Measurements from ENCODE around the gene BRME1. TPM values are rescaled to one million over a fixed set of nuclear protein-coding genes. Genes with fewer than 3 reads are reported as not detected.
A peak's percentile ranks its signal among the peaks of the same experiment; 100 is the strongest.

The BRME1 gene
- total RNA-seq, 1 experiment from 2014 or later = 17.4 TPM

- H3K4me3 Mint-ChIP-seq (ENCODE audit: unreplicated experiment) = peak overlapping the region; percentile 86
- H3K4me3 ChIP-seq (ENCODE audit: low read depth, low read length) = peak overlapping the region; percentile 81
- DNase-seq = peak in 1 of 2 experiments; percentile 66
- H3K36me3 Mint-ChIP-seq (ENCODE audit: insufficient read depth, unreplicated experiment) = peaks cover 50% of the 10 kb centered on the region
- ChIA-PET CTCF (interaction anchor here (0.6 kb wide), 1 partner anchor 46 kb away, joined by 5 read pairs; no protein-coding TSS in a partner anchor), POLR2A (interaction anchor here (0.5 to 0.7 kb wide), 3 partner anchors 19 to 393 kb away, joined by 3 to 7 read pairs (median 3); partner anchors contain the start of gene ZSWIM4)
- no peaks in the 10 kb centered on the region for H3K36me3 ChIP-seq (ENCODE audit: control insufficient read depth, insufficient read depth, low read length)
- no peaks in the 10 kb centered on the region for H3K27me3 Mint-ChIP-seq (ENCODE audit: insufficient read depth, unreplicated experiment)
- H3K9me3 ChIP-seq = no peaks in the 10 kb centered on the region
- intact Hi-C loops (cut with micrococcal nuclease; ENCODE audit: unreplicated experiment) = loop anchor here (10.0 kb wide), 1 partner anchor 49 kb away; the partner anchor contains the start of gene ZSWIM4
- BruUV-seq (replicated peaks) = TSS peak; percentile 65
- peaks cover 49% of the 10 kb centered on the region for H3K4me1 ChIP-seq
- TF ChIP-seq, protein P1, sequence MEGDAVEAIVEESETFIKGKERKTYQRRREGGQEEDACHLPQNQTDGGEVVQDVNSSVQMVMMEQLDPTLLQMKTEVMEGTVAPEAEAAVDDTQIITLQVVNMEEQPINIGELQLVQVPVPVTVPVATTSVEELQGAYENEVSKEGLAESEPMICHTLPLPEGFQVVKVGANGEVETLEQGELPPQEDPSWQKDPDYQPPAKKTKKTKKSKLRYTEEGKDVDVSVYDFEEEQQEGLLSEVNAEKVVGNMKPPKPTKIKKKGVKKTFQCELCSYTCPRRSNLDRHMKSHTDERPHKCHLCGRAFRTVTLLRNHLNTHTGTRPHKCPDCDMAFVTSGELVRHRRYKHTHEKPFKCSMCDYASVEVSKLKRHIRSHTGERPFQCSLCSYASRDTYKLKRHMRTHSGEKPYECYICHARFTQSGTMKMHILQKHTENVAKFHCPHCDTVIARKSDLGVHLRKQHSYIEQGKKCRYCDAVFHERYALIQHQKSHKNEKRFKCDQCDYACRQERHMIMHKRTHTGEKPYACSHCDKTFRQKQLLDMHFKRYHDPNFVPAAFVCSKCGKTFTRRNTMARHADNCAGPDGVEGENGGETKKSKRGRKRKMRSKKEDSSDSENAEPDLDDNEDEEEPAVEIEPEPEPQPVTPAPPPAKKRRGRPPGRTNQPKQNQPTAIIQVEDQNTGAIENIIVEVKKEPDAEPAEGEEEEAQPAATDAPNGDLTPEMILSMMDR (IDR thresholded peaks at IDR 0.05; ENCODE audit: insufficient read depth in 1 of 2, low read depth in 1 of 2, low read length in 1 of 2, severe bottlenecking in 1 of 2, unreplicated experiment in 1 of 2) = no peak
- no peaks in the 10 kb centered on the region for H3K9me3 Mint-ChIP-seq (ENCODE audit: unreplicated experiment)
- H3K27ac Mint-ChIP-seq (ENCODE audit: unreplicated experiment) = peak overlapping the region; percentile 93
- H3K27me3 ChIP-seq (replicated peaks; ENCODE audit: control insufficient read depth, insufficient read depth, low read length) = no peaks in the 10 kb centered on the region
- peaks cover 29% of the 10 kb centered on the region for H3K4me1 Mint-ChIP-seq (ENCODE audit: low read depth, unreplicated experiment)
Measured at GRCh38 chr19:13843104-13843921, 62.6 kb downstream of the BRME1 start.

- TF ChIP-seq, protein P1 (IDR thresholded peaks at IDR 0.05; ENCODE audit: insufficient read depth in 1 of 2, low read depth in 1 of 2, low read length in 1 of 2, severe bottlenecking in 1 of 2, unreplicated experiment in 1 of 2) = peak in 1 of 2 experiments; percentile 20
- POLR2A ChIA-PET = no interaction called here
- CTCF ChIA-PET = interaction anchor here (0.8 kb wide), 1 partner anchor 20 kb away, joined by 4 read pairs; no protein-coding TSS in a partner anchor
- Mint-ChIP-seq H3K27ac (ENCODE audit: unreplicated experiment) (peak overlapping the region; percentile 93), H3K4me1 (ENCODE audit: low read depth, unreplicated experiment) (peaks cover 29% of the 10 kb centered on the region), H3K4me3 (ENCODE audit: unreplicated experiment) (peak overlapping the region; percentile 86), H3K36me3 (ENCODE audit: insufficient read depth, unreplicated experiment) (peaks cover 51% of the 10 kb centered on the region), H3K27me3 (ENCODE audit: insufficient read depth, unreplicated experiment) (no peaks in the 10 kb centered on the region), H3K9me3 (ENCODE audit: unreplicated experiment) (no peaks in the 10 kb centered on the region)
- no TSS peak for BruUV-seq (replicated peaks)
- no peaks in the 10 kb centered on the region for H3K27me3 ChIP-seq (replicated peaks; ENCODE audit: control insufficient read depth, insufficient read depth, low read length)
- H3K36me3 ChIP-seq (ENCODE audit: control insufficient read depth, insufficient read depth, low read length) = no peaks in the 10 kb centered on the region
- peaks cover 49% of the 10 kb centered on the region for H3K4me1 ChIP-seq
- H3K4me3 ChIP-seq (ENCODE audit: low read depth, low read length) = peak overlapping the region; percentile 81
- no peaks in the 10 kb centered on the region for H3K9me3 ChIP-seq
- peak; percentile 70 to 80 for DNase-seq
- intact Hi-C loops (cut with micrococcal nuclease; ENCODE audit: unreplicated experiment) = loop anchor here (10.0 kb wide), 1 partner anchor 48 kb away; the partner anchor contains the start of gene ZSWIM4
Measured at GRCh38 chr19:13842291-13843103, 63.4 kb downstream of the BRME1 start.

- CTCF ChIA-PET = interaction anchor here (0.8 kb wide), 1 partner anchor 20 kb away, joined by 4 read pairs; no protein-coding TSS in a partner anchor
- H3K4me1 ChIP-seq = peaks cover 48% of the 10 kb centered on the region
- Mint-ChIP-seq H3K36me3 (ENCODE audit: insufficient read depth, unreplicated experiment) (peaks cover 51% of the 10 kb centered on the region), H3K4me3 (ENCODE audit: unreplicated experiment) (peak overlapping the region; percentile 86), H3K4me1 (ENCODE audit: low read depth, unreplicated experiment) (peaks cover 29% of the 10 kb centered on the region), H3K9me3 (ENCODE audit: unreplicated experiment) (no peaks in the 10 kb centered on the region), H3K27ac (ENCODE audit: unreplicated experiment) (peak overlapping the region; percentile 82), H3K27me3 (ENCODE audit: insufficient read depth, unreplicated experiment) (no peaks in the 10 kb centered on the region)
- intact Hi-C loops (cut with micrococcal nuclease; ENCODE audit: unreplicated experiment) = loop anchor here (10.0 kb wide), 1 partner anchor 47 kb away; the partner anchor contains the start of gene ZSWIM4
- no peaks in the 10 kb centered on the region for H3K27me3 ChIP-seq (replicated peaks; ENCODE audit: control insufficient read depth, insufficient read depth, low read length)
- TF ChIP-seq, protein P1 (IDR thresholded peaks at IDR 0.05; ENCODE audit: insufficient read depth in 1 of 2, low read depth in 1 of 2, low read length in 1 of 2, severe bottlenecking in 1 of 2, unreplicated experiment in 1 of 2) = no peak
- H3K36me3 ChIP-seq (ENCODE audit: control insufficient read depth, insufficient read depth, low read length) = no peaks in the 10 kb centered on the region
- no peak for DNase-seq
- POLR2A ChIA-PET = interaction anchor here (0.7 kb wide), 1 partner anchor 20 kb away, joined by 5 read pairs; no protein-coding TSS in a partner anchor
- peak overlapping the region; percentile 81 for H3K4me3 ChIP-seq (ENCODE audit: low read depth, low read length)
- H3K9me3 ChIP-seq = no peaks in the 10 kb centered on the region
- BruUV-seq (replicated peaks) = TSS peak; percentile 63
Measured at GRCh38 chr19:13841962-13842290, 64.0 kb downstream of the BRME1 start.
